Osteoblast (primary cell): ENCODE measurements around the gene ZNF264. TPM values are rescaled to one million over a fixed set of nuclear protein-coding genes. Genes with fewer than 3 reads are reported as not detected.

Experiments
- DNase-seq: peaks from one replicate; pipeline ENCODE4 v3.0.0; 2011; ENCODE audit warnings: low spot score, mixed read lengths; ENCODE audit not compliant: insufficient read length; ENCODE audit errors: missing footprints
- H2AFZ ChIP-seq: 2 replicates; pipeline ENCODE4 v1.6.0; 2011; ENCODE audit warnings: mild to moderate bottlenecking, low read length
- H3K27ac ChIP-seq: 2 replicates; pipeline ENCODE4 v1.5.1; 2011; ENCODE audit warnings: mild to moderate bottlenecking, low read depth, low read length, moderate library complexity
- H3K27me3 ChIP-seq: 2 replicates; pipeline ENCODE4 v1.6.0; 2012; ENCODE audit warnings: mild to moderate bottlenecking, control low read depth, inconsistent platforms, low read length, moderate library complexity; ENCODE audit not compliant: insufficient read depth
- H3K36me3 ChIP-seq: 2 replicates; pipeline ENCODE4 v1.5.1; 2011; ENCODE audit warnings: mild to moderate bottlenecking, low read length, control low read depth, moderate library complexity; ENCODE audit not compliant: insufficient read depth
- H3K4me1 ChIP-seq: 2 replicates; pipeline ENCODE4 v1.5.1; 2011; ENCODE audit warnings: mild to moderate bottlenecking, low read length, control low read depth, moderate library complexity; ENCODE audit not compliant: insufficient read depth
- H3K4me2 ChIP-seq: 2 replicates; pipeline ENCODE4 v1.6.0; 2011; ENCODE audit warnings: mild to moderate bottlenecking, low read length; ENCODE audit not compliant: insufficient read depth
- H3K4me3 ChIP-seq: fragments of 200-600 bp; sonication (generic); 3 replicates; pipeline ENCODE4 v1.5.1; 2012; ENCODE audit warnings: mild to moderate bottlenecking, low read length, inconsistent platforms; ENCODE audit not compliant: insufficient read depth
- H3K79me2 ChIP-seq: 2 replicates; pipeline ENCODE4 v1.6.0; 2012; ENCODE audit warnings: mild to moderate bottlenecking, low read length, control low read depth, inconsistent platforms; ENCODE audit not compliant: insufficient read depth
- H3K9me3 ChIP-seq: 2 replicates; pipeline ENCODE4 v1.5.1; 2011; ENCODE audit warnings: low read depth, low read length, control low read depth
- H4K20me1 ChIP-seq: 2 replicates; pipeline ENCODE4 v1.6.0; 2012; ENCODE audit warnings: mild to moderate bottlenecking, low read length, control low read depth; ENCODE audit not compliant: insufficient read depth
- total RNA-seq: library from RNA; depleted of rRNA; stranded (reverse); fragments of >200 nt; gene quantifications from 2 replicates; pipeline ENCODE4 v1.2.3, GENCODE V29; 2012
- TF ChIP-seq, protein P1 (sequence below): IDR thresholded peaks from 2 replicates; pipeline ENCODE4 v1.5.1; 2011; ENCODE audit warnings: mild to moderate bottlenecking, low read depth, low read length, moderate library complexity; ENCODE audit errors: extremely low read depth

Gene ZNF264
- total RNA-seq, 1 donor, result 32.9 TPM

GRCh38 chr19:57244513-57244912 lies 53.2 kb downstream of the ZNF264 start:
- TF ChIP-seq, protein P1, sequence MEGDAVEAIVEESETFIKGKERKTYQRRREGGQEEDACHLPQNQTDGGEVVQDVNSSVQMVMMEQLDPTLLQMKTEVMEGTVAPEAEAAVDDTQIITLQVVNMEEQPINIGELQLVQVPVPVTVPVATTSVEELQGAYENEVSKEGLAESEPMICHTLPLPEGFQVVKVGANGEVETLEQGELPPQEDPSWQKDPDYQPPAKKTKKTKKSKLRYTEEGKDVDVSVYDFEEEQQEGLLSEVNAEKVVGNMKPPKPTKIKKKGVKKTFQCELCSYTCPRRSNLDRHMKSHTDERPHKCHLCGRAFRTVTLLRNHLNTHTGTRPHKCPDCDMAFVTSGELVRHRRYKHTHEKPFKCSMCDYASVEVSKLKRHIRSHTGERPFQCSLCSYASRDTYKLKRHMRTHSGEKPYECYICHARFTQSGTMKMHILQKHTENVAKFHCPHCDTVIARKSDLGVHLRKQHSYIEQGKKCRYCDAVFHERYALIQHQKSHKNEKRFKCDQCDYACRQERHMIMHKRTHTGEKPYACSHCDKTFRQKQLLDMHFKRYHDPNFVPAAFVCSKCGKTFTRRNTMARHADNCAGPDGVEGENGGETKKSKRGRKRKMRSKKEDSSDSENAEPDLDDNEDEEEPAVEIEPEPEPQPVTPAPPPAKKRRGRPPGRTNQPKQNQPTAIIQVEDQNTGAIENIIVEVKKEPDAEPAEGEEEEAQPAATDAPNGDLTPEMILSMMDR, result no peak
- Histone ChIP-seq H3K4me2 (no peak overlapping the region), H3K36me3 (peaks cover 43% of the 10 kb centered on the region), H3K79me2 (peaks cover 73% of the 10 kb centered on the region), H3K4me1 (peaks cover 21% of the 10 kb centered on the region), H3K4me3 (no peak overlapping the region), H3K27me3 (no peaks in the 10 kb centered on the region), H3K9me3 (no peaks in the 10 kb centered on the region), H2AFZ (no peak overlapping the region), H4K20me1 (peaks cover 6% of the 10 kb centered on the region), H3K27ac (no peak overlapping the region)
- DNase-seq, result no peak

GRCh38 chr19:57245066-57245465 lies 53.8 kb downstream of the ZNF264 start:
- Histone ChIP-seq H3K4me1 (peaks cover 21% of the 10 kb centered on the region), H3K79me2 (peaks cover 75% of the 10 kb centered on the region), H3K27ac (no peak overlapping the region), H2AFZ (no peak overlapping the region), H3K9me3 (no peaks in the 10 kb centered on the region), H3K27me3 (no peaks in the 10 kb centered on the region), H4K20me1 (peaks cover 6% of the 10 kb centered on the region), H3K36me3 (peaks cover 43% of the 10 kb centered on the region), H3K4me3 (no peak overlapping the region), H3K4me2 (no peak overlapping the region)
- TF ChIP-seq, protein P1, result no peak
- DNase-seq, result peak; percentile 52

GRCh38 chr19:57245959-57246358 lies 54.7 kb downstream of the ZNF264 start:
- Histone ChIP-seq H3K36me3 (peaks cover 49% of the 10 kb centered on the region), H2AFZ (no peak overlapping the region), H3K4me1 (peaks cover 21% of the 10 kb centered on the region), H4K20me1 (peaks cover 6% of the 10 kb centered on the region), H3K9me3 (no peaks in the 10 kb centered on the region), H3K4me3 (no peak overlapping the region), H3K27me3 (no peaks in the 10 kb centered on the region), H3K27ac (no peak overlapping the region), H3K79me2 (peaks cover 70% of the 10 kb centered on the region), H3K4me2 (no peak overlapping the region)
- TF ChIP-seq, protein P1, result no peak
- DNase-seq, result no peak

DNA sequence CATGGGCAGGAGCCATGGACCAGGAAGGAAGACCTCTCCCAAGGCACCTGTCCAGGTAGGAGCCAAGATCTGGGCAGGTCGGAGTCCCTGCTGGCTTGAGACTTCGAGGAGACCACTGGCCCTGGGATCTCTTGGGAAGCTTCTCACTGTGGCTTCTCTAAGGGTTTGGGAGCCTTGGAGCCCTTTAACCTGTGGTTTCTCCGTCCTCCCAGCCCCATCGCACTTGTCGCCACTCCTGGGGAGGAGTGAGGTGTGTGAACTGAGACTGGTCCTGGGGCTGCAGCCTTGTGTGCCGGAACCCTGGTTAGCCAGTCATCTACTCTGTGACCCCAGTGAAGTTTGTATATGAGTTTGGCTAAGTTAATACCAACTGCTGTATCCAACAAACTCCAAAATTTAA lies 57.3 kb downstream of the ZNF264 start:
- no peak overlapping the region for H3K4me3 ChIP-seq
- H3K4me1 ChIP-seq, result peaks cover 6% of the 10 kb centered on the region
- no peak for DNase-seq
- H4K20me1 ChIP-seq, result no peaks in the 10 kb centered on the region
- peaks cover 48% of the 10 kb centered on the region for H3K79me2 ChIP-seq
- TF ChIP-seq, protein P1, result no peak
- H2AFZ ChIP-seq, result no peak overlapping the region
- H3K27ac ChIP-seq, result peak overlapping the region; percentile 3
- H3K4me2 ChIP-seq, result no peak overlapping the region
- peaks cover 72% of the 10 kb centered on the region for H3K36me3 ChIP-seq
- H3K9me3 ChIP-seq, result peaks cover 4% of the 10 kb centered on the region
- H3K27me3 ChIP-seq, result no peaks in the 10 kb centered on the region
